IPS-NIHi7 (cell line): ENCODE results near the gene CD1D.
"Not testable (repeated sequence)": the region's sequence is repeated elsewhere in the genome, so short reads cannot be mapped to it uniquely, and the experiment has no call there.

Experiments
- DNase-seq: peaks from one replicate; pipeline ENCODE4 v3.0.0; 2012; ENCODE audit warnings: mixed read lengths; ENCODE audit errors: extremely low spot score

CD1D gene

DNA sequence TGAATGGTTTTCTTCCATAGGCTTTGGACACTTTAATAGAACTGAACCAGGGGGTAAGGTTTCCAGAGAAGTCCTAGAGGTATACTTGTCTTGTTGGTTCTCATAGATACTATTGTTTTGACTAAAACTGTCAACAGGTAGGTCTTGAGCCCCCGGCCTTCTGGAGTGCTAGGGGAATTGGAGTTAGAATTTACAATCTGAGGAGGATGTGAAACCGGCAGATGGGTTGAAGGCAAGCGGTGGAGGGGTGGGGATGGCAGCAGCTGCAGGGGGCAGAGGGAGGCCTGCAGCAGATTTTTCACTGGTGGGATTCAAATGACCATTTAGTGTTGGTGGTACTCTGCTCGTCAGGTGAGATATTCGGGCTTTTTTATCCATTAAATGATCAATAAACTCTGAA lies 4.3 kb upstream of the CD1D start:
- no peak for DNase-seq

GRCh38 chr1:158176849-158177699 lies 3.6 kb upstream of the CD1D start:
- DNase-seq: not testable (repeated sequence)

- peak; percentile 81 for DNase-seq
These were observed 2.8 kb upstream of the CD1D start for GRCh38 chr1:158177700-158178450.

- no peak for DNase-seq
These were observed 1.2 kb upstream of the CD1D start for GRCh38 chr1:158179301-158180041.

DNA sequence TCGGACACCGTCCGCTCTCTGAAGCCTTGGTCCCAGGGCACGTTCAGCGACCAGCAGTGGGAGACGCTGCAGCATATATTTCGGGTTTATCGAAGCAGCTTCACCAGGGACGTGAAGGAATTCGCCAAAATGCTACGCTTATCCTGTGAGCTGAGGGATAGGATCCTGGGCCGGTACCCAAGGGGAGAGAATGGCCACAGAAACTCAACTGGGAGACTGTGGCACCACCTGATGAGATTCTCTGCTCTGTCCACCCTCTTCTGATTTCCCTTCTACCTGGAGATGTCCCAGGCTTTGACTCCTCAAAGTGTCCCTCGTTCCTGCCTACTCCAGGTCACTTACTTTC lies 855 bp downstream of the CD1D start:
- no peak for DNase-seq

DNA sequence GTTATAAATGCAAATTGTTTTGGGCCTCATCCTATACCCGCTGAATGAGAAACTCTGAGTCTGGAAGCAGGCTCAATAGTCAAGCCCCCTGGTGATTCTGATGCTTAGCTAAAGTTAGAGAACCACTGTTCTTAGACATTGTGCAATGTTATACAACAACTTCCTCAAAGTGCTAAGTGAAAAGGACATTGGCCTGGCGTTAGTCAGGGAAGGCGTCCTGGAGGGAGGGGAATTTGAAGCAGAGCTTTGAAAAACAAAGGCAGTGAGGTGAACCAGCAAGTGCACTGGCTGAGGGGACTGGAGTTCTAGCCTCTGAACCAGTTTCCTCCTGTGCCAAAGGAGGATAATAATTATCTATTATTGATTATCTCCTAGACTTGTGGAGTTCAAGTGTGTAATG lies 5.1 kb downstream of the CD1D start:
- DNase-seq: peak; percentile 31

- DNase-seq: no peak
These were observed 5.5 kb downstream of the CD1D start for GRCh38 chr1:158186180-158186579.

DNA sequence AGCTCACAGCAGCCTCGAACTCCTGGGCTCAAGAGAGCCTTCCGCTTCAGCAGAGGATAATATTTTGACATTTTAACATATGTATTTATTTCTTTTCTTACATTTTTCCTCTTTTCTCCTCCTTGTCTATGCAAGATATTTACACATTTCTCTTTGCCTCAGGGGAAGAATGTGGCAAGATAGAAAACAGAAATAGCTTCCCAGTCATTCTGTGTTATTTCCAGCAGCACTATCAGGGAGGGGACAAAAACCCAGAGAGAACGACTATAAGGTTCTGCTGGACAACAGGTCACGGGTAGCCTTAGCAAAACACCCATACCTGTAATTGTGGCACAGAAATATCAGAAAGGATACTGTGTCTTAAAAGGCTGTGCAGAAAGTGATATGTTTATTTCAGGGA lies 7.9 kb downstream of the CD1D start:
- DNase-seq: no peak

- no peak for DNase-seq
These were observed 8.9 kb downstream of the CD1D start for GRCh38 chr1:158189624-158190023.

- DNase-seq: no peak
These were observed 10.6 kb downstream of the CD1D start for GRCh38 chr1:158191299-158191698.

DNA sequence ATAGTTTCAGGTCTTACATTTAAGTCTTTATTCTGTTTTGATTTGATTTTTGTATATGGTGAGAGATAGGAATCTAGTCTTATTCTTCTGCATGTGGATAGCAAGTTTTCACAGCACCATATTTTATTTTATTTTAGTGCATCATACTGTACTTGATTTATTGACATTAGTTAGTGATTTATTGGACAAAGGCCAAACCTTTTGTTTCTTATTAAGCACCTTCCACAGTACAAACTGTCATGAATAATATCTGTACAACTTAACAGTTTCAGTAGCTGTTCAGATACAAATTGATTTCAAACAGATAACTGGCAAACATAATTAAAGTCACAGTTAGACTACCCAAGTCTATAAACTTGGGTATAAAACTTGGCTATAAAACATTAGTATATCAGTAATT lies 15.8 kb downstream of the CD1D start:
- no peak for DNase-seq

GRCh38 chr1:158199849-158200248 lies 19.2 kb downstream of the CD1D start:
- no peak for DNase-seq

- DNase-seq: no peak
These were observed 19.8 kb downstream of the CD1D start for GRCh38 chr1:158200527-158200926.

DNA sequence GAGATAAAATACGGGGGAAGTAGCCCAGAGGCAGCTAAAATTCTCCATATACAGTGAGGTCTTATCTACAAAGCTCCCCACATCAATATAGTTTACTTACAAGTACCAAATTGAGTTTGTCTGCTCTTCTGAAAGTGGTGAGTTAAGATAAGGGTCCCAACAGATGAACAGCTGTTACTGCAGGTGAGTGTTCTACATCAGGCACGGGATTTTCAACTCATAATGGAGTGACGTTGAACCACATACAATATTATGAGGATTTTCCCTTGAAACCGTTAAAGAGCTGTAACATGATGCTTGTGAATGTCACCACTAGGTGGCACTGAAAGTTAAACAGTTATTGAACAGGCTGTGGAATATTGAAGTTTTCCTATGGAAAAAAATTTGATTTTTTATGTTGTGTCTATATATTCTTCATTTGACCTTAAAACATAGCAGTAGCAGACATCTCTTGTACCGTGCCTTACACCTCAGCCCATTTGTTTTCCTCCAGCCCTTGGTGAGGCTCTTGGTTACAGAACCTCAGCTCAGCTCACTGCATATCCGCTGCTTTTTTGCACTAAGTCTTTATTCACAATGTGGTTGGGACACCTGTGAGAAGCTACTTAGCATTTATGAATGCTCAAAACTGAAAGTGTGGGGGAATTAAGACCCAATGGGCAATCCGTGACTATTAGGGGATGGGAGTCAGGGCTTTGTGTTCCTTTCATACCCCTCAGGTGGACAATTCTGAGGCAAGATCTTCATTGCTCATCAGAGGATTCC lies 23.2 kb downstream of the CD1D start:
- DNase-seq: peak; percentile 44

DNA sequence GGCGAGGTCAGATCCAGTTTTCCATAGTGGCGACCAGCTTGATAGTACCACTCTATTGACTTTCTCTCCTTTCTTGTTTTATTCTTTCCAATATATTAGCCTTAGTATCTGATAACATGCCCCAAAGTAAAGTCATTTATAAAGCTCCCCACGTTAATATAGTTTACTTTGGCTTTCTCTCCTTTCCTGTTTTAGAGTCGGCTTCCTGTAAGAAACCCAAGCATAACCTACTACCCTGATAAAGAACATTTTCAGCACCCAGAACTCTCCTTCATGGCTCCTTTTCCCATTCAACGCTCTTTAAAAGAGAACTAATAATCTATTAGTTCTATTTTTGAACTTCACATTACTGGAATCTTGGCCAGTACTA lies 23.7 kb downstream of the CD1D start:
- no peak for DNase-seq

DNA sequence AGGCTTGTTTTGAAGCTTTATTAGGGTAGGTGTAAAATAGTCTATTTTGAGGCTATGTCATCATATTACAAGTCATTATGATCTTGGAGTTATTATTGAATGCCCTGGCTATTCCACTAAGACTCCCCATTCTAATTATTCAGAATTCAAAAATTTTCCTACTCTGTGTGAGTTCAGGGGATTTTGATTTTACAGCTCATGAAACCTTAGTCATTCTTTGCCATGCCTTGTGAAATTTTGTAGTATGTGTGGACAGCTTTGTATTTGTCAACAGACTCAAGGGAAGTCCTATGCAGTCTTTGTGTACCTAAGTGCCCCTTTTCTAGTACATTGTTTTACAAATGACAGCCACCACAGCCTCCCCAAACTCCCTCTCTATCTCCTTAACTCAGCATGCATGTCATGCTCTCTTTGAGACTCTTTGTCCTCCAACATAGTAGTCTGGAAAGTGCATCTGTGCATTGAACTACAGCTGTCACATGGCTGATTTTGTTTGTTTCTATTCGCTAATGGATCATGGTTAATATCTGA lies 28.0 kb downstream of the CD1D start:
- peak; percentile 14 for DNase-seq

GRCh38 chr1:158212320-158212719 lies 31.6 kb downstream of the CD1D start:
- DNase-seq: peak; percentile 20

DNA sequence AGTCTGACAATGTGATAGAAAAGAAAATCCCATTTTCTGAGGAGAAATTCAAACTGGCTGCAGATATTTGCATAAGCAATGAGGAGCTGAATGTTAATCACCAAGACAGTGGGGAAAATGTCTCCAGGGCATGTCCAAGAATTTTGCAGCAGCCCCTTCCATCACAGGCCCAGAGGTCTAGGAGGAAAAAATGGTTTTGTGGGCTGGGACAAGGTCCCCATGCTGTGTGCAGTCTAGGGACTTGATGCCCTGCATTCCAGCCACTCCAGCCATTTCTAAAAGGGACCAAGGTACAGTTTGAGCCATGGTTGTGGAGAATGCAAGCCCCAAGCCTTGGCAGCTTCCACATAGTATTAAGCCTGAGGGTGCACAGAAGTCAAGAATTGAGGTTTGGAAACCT lies 42.8 kb downstream of the CD1D start:
- DNase-seq: not testable (repeated sequence)

- no peak for DNase-seq
These were observed 47.4 kb downstream of the CD1D start for GRCh38 chr1:158227904-158228623.
